Esophagus squamous epithelium (tissue), 4 donors: ENCODE results near the gene SCT.

Experiments
- POLR2A ChIP-seq, 4 donors: fragments of 450-650 bp; IDR thresholded peaks; one replicate each; pipeline ENCODE4 v1.6.1; 2017; ENCODE audit warnings: antibody characterized with exemption in 4 of 4, mild to moderate bottlenecking in 4 of 4, moderate library complexity in 3 of 4
- TF ChIP-seq, protein P1 (sequence below), 6 experiments: fragments of 450-650 bp in 4 of 6; fragments of 200-600 bp in 2 of 6; sonication (generic) in 2 of 6; IDR thresholded peaks; one replicate each; pipeline ENCODE4 v1.5.1; 2016 to 2019; ENCODE audit warnings: antibody characterized with exemption in 6 of 6, mild to moderate bottlenecking in 4 of 6, moderate library complexity in 4 of 6

GRCh38 chr11:674406-674805 lies 47.4 kb upstream of the SCT start:
- TF ChIP-seq, protein P1, sequence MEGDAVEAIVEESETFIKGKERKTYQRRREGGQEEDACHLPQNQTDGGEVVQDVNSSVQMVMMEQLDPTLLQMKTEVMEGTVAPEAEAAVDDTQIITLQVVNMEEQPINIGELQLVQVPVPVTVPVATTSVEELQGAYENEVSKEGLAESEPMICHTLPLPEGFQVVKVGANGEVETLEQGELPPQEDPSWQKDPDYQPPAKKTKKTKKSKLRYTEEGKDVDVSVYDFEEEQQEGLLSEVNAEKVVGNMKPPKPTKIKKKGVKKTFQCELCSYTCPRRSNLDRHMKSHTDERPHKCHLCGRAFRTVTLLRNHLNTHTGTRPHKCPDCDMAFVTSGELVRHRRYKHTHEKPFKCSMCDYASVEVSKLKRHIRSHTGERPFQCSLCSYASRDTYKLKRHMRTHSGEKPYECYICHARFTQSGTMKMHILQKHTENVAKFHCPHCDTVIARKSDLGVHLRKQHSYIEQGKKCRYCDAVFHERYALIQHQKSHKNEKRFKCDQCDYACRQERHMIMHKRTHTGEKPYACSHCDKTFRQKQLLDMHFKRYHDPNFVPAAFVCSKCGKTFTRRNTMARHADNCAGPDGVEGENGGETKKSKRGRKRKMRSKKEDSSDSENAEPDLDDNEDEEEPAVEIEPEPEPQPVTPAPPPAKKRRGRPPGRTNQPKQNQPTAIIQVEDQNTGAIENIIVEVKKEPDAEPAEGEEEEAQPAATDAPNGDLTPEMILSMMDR (IDR thresholded peaks at IDR 0.05): no peak
- no peak for TF ChIP-seq POLR2A (IDR thresholded peaks at IDR 0.05)
